ELF-1 (cell line): ENCODE results near the gene ADAMTS15.

Experiments
- DNase-seq: peaks from one replicate; pipeline ENCODE4 v3.0.0-alpha.2; 2016; ENCODE audit warnings: low read depth, low spot score

Gene ADAMTS15

GRCh38 chr11:130418756-130419155 is 29.7 kb upstream of the ADAMTS15 start:
- no peak for DNase-seq

GRCh38 chr11:130420478-130421198 is 27.8 kb upstream of the ADAMTS15 start:
- no peak for DNase-seq

- no peak for DNase-seq
Observed at GRCh38 chr11:130421199-130421585, 27.3 kb upstream of the ADAMTS15 start.

- DNase-seq = no peak
Observed at GRCh38 chr11:130421697-130422096, 26.7 kb upstream of the ADAMTS15 start.

- no peak for DNase-seq
Observed at GRCh38 chr11:130422251-130422995, 26.0 kb upstream of the ADAMTS15 start.

- DNase-seq = no peak
Observed at GRCh38 chr11:130423541-130424142, 24.8 kb upstream of the ADAMTS15 start.

GRCh38 chr11:130424613-130425140 is 23.8 kb upstream of the ADAMTS15 start:
- DNase-seq = no peak

- DNase-seq = no peak
Observed at GRCh38 chr11:130425156-130425555, 23.3 kb upstream of the ADAMTS15 start.

- no peak for DNase-seq
Observed at GRCh38 chr11:130426223-130426836, 22.1 kb upstream of the ADAMTS15 start.

- no peak for DNase-seq
Observed at GRCh38 chr11:130426837-130427341, 21.6 kb upstream of the ADAMTS15 start.

GRCh38 chr11:130427581-130428315 is 20.7 kb upstream of the ADAMTS15 start:
- DNase-seq = peak; percentile 68

GRCh38 chr11:130428316-130429119 is 19.9 kb upstream of the ADAMTS15 start, which contains the start of gene ADAMTS8:
Gene ADAMTS8 (minus strand): TSS chr11:130428609. CDS start chr11:130428286, 323 bp downstream.
- no peak for DNase-seq

GRCh38 chr11:130429120-130429681 is 19.2 kb upstream of the ADAMTS15 start:
- DNase-seq = no peak

- DNase-seq = no peak
Observed at GRCh38 chr11:130429983-130430382, 18.5 kb upstream of the ADAMTS15 start.

- peak; percentile 82 for DNase-seq
Observed at GRCh38 chr11:130431331-130431773, 17.1 kb upstream of the ADAMTS15 start.

- no peak for DNase-seq
Observed at GRCh38 chr11:130431801-130432200, 16.6 kb upstream of the ADAMTS15 start.

GRCh38 chr11:130433357-130433756 is 15.1 kb upstream of the ADAMTS15 start:
- DNase-seq = no peak

GRCh38 chr11:130434521-130435223 is 13.8 kb upstream of the ADAMTS15 start:
- peak; percentile 83 for DNase-seq

- no peak for DNase-seq
Observed at GRCh38 chr11:130435671-130436070, 12.8 kb upstream of the ADAMTS15 start.
